PFSK-1 (cell line): Measurements from ENCODE around the gene UBE2H.

Experiments used
- POLR2AphosphoS5 ChIP-seq: IDR thresholded peaks from 2 replicates; pipeline ENCODE4 v1.6.1; 2012; ENCODE audit warnings: low read depth, mild to moderate bottlenecking, control low read depth, low read length, moderate library complexity
- SIN3A ChIP-seq: IDR thresholded peaks from 2 replicates; pipeline ENCODE4 v1.6.1; 2012; ENCODE audit warnings: mild to moderate bottlenecking, low read length, moderate library complexity, borderline replicate concordance; ENCODE audit not compliant: insufficient read depth
- TF ChIP-seq, protein P1 (sequence below), 2 experiments: IDR thresholded peaks; 2 replicates each; pipeline versions ENCODE4 v1.6.1 to v1.8.0; 2011 to 2012; ENCODE audit warnings: low read depth in 2 of 2, low read length in 2 of 2, control low read depth in 1 of 2, inconsistent platforms in 1 of 2, mild to moderate bottlenecking in 1 of 2, moderate library complexity in 1 of 2; ENCODE audit not compliant: insufficient read depth in 1 of 2

- TF ChIP-seq POLR2AphosphoS5 = no peak
- no peak for TF ChIP-seq SIN3A
- TF ChIP-seq, protein P1, sequence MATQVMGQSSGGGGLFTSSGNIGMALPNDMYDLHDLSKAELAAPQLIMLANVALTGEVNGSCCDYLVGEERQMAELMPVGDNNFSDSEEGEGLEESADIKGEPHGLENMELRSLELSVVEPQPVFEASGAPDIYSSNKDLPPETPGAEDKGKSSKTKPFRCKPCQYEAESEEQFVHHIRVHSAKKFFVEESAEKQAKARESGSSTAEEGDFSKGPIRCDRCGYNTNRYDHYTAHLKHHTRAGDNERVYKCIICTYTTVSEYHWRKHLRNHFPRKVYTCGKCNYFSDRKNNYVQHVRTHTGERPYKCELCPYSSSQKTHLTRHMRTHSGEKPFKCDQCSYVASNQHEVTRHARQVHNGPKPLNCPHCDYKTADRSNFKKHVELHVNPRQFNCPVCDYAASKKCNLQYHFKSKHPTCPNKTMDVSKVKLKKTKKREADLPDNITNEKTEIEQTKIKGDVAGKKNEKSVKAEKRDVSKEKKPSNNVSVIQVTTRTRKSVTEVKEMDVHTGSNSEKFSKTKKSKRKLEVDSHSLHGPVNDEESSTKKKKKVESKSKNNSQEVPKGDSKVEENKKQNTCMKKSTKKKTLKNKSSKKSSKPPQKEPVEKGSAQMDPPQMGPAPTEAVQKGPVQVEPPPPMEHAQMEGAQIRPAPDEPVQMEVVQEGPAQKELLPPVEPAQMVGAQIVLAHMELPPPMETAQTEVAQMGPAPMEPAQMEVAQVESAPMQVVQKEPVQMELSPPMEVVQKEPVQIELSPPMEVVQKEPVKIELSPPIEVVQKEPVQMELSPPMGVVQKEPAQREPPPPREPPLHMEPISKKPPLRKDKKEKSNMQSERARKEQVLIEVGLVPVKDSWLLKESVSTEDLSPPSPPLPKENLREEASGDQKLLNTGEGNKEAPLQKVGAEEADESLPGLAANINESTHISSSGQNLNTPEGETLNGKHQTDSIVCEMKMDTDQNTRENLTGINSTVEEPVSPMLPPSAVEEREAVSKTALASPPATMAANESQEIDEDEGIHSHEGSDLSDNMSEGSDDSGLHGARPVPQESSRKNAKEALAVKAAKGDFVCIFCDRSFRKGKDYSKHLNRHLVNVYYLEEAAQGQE (IDR thresholded peaks at IDR 0.05; ENCODE audit: insufficient read depth in 1 of 2, low read depth in 2 of 2, low read length in 2 of 2) = no peak
Observed at GRCh38 chr7:129855935-129856717, 96.6 kb downstream of the UBE2H start.
